Body of pancreas (tissue), 4 donors: Measurements from ENCODE around the gene SCGB2A2. TPM values are rescaled to one million over a fixed set of nuclear protein-coding genes. Genes with fewer than 3 reads are reported as not detected.

Experiments
- ATAC-seq: fragments of 150-250 bp; one replicate; pipeline ENCODE4 v1.9.1; 2016
- DNase-seq, 4 donors: peaks; one replicate each; pipeline ENCODE4 v3.0.0-alpha.2; 2019
- H3K27ac ChIP-seq, 4 donors: fragments of 200-600 bp; sonication (generic); 1 replicate in 3 of 4; 2 replicates in 1 of 4; pipeline versions ENCODE4 v1.5.1 to v1.6.1; 2016 to 2019; ENCODE audit warnings: mild to moderate bottlenecking in 1 of 4, mixed read lengths in 1 of 4, moderate library complexity in 1 of 4
- H3K27me3 ChIP-seq, 2 donors: fragments of 200-600 bp; sonication (generic); one replicate each; pipeline ENCODE4 v1.6.0; 2016; ENCODE audit warnings: mild to moderate bottlenecking in 1 of 2
- H3K36me3 ChIP-seq, 2 donors: fragments of 200-600 bp; sonication (generic); replicated peaks in 1 of 2; 2 replicates each; pipeline ENCODE4 v1.5.1; 2016; ENCODE audit warnings: low read depth in 2 of 2; ENCODE audit not compliant: insufficient read depth in 1 of 2
- H3K4me1 ChIP-seq: fragments of 200-600 bp; sonication (generic); one replicate; pipeline ENCODE4 v1.6.0; 2016
- H3K4me3 ChIP-seq, 2 donors: fragments of 200-600 bp; sonication (generic); 1 replicate in 1 of 2; 2 replicates in 1 of 2; pipeline ENCODE4 v1.5.1; 2016 to 2019
- H3K9me3 ChIP-seq, 3 donors: fragments of 200-600 bp; sonication (generic); 1 replicate in 2 of 3; 2 replicates in 1 of 3; pipeline ENCODE4 v1.5.1; 2016
- POLR2A ChIP-seq, 3 donors: fragments of 450-650 bp; IDR thresholded peaks; one replicate each; pipeline ENCODE4 v1.6.1; 2016; ENCODE audit warnings: antibody characterized with exemption in 3 of 3, mild to moderate bottlenecking in 2 of 3
- WGBS, 2 donors: methylation state at CpG; one replicate each; pipeline ENCODE4 v1.1.5; 2017; 5-methylcytosine and 5-hydroxymethylcytosine counted together
- intact Hi-C: fragments of 100-400 bp; cut with DNase I; formaldehyde crosslinking; loops from one replicate; pipeline ENCODE4 v1.15.1; 2023
- total RNA-seq, 2 donors: library from RNA; depleted of rRNA; stranded (reverse); fragments of >200 nt; gene quantifications; one replicate each; pipeline ENCODE4 v1.1.0, GENCODE V29; 2016
- TF ChIP-seq, protein P1 (sequence below), 7 experiments: fragments of 450-650 bp in 4 of 7; fragments of 200-600 bp in 3 of 7; sonication (generic) in 3 of 7; IDR thresholded peaks; one replicate each; pipeline ENCODE4 v1.5.1; 2016 to 2019; ENCODE audit warnings: antibody characterized with exemption in 7 of 7

The SCGB2A2 gene
- total RNA-seq, 2 donors from 2014 or later = not detected

DNA sequence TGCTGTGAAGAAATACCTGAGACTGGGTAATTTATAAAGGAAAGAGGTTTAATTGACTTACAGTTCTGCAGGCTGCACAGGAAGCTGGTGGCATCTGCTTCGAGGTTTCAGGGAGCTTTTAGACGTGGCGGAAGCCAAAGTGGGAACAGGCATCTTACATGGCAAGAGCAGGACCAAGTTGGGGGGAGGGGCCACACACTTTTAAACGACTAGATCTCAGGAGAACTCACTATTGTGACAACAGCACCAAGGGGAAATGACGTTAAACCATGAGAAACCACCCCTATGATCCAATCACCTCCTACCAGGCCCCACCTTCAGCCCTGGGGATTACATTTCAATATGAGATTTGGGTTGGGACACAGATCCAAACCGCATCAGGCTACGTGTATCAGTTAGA, 40.0 kb downstream of the SCGB2A2 start:
- H3K27ac ChIP-seq = no peak overlapping the region
- DNase-seq = no peak
- intact Hi-C loops = loop anchor here (5.0 kb wide), 1 partner anchor 143 kb away; no protein-coding TSS in a partner anchor
- TF ChIP-seq POLR2A (IDR thresholded peaks at IDR 0.05) = no peak
- TF ChIP-seq, protein P1, sequence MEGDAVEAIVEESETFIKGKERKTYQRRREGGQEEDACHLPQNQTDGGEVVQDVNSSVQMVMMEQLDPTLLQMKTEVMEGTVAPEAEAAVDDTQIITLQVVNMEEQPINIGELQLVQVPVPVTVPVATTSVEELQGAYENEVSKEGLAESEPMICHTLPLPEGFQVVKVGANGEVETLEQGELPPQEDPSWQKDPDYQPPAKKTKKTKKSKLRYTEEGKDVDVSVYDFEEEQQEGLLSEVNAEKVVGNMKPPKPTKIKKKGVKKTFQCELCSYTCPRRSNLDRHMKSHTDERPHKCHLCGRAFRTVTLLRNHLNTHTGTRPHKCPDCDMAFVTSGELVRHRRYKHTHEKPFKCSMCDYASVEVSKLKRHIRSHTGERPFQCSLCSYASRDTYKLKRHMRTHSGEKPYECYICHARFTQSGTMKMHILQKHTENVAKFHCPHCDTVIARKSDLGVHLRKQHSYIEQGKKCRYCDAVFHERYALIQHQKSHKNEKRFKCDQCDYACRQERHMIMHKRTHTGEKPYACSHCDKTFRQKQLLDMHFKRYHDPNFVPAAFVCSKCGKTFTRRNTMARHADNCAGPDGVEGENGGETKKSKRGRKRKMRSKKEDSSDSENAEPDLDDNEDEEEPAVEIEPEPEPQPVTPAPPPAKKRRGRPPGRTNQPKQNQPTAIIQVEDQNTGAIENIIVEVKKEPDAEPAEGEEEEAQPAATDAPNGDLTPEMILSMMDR (IDR thresholded peaks at IDR 0.05) = no peak
- no peaks in the 10 kb centered on the region for H3K4me1 ChIP-seq
- H3K27me3 ChIP-seq = no peaks in the 10 kb centered on the region
- ATAC-seq = no peak
- no peak overlapping the region for H3K4me3 ChIP-seq
- H3K36me3 ChIP-seq = no peaks in the 10 kb centered on the region
- WGBS, 2 donors = 48 to 66% methylated on average over 7 of the region's 7 CpGs
- H3K9me3 ChIP-seq = peaks cover 0 to 4% (median 0%) of the 10 kb centered on the region in 3 donors

DNA sequence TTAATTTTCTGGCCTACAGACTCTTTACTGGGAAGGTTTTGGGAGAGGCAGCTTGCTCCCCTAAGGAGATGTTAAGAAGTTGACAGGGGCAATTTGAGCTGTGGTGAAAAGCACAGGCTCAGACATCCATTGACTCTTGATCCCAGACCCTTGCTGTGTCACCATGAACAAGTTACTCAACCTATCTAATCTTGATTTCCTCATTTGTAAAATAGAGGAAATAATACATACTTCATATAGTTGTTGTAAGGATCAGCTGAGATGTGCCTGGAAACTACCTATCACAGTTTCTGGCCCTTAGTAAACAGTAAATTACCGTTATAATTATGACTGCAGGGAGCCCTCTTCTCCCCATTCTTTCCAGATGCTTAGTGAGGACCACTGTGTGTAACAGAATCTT, 45.5 kb downstream of the SCGB2A2 start:
- TF ChIP-seq, protein P1 (IDR thresholded peaks at IDR 0.05) = no peak
- no peak for TF ChIP-seq POLR2A (IDR thresholded peaks at IDR 0.05)
- Histone ChIP-seq H3K27me3 (no peaks in the 10 kb centered on the region), H3K36me3 (no peaks in the 10 kb centered on the region), H3K9me3 (no peaks in the 10 kb centered on the region), H3K27ac (no peak overlapping the region), H3K4me1 (no peaks in the 10 kb centered on the region), H3K4me3 (no peak overlapping the region)
- ATAC-seq = no peak
- 50 to 71% methylated on average over 1 of the region's 1 CpG for WGBS, 2 donors
- intact Hi-C loops = no loop called here
- DNase-seq = no peak

DNA sequence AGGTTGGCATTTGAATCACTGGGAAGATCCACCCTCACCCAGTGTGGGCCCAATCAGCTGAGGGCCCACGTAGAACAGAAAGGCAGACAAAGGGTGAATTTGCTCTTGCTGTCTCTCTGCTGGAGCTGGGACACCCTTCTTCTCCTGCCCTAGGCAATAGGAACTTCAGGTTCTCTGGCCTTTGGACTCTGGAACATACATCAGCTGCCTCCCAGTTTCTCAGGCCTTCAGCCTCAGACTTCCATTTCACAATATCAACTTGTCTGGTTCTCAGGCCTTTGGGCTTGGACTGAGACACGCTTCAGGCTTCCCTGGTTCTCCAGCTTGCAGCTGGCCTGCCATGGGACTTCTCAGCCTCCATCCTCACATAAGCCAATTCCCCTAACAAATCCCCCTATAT, 52.6 kb downstream of the SCGB2A2 start:
- intact Hi-C loops = no loop called here
- Histone ChIP-seq H3K4me1 (no peaks in the 10 kb centered on the region), H3K36me3 (no peaks in the 10 kb centered on the region), H3K9me3 (no peaks in the 10 kb centered on the region), H3K27ac (no peak overlapping the region), H3K4me3 (no peak overlapping the region), H3K27me3 (no peaks in the 10 kb centered on the region)
- TF ChIP-seq POLR2A (IDR thresholded peaks at IDR 0.05) = no peak
- TF ChIP-seq, protein P1 (IDR thresholded peaks at IDR 0.05) = no peak
- no peak for DNase-seq
- no peak for ATAC-seq
- 75 to 95% methylated on average over 2 of the region's 2 CpGs for WGBS, 2 donors

Other genes starting within 250 kb of the SCGB2A2 start
- 1 to 10 TPM; 5.4 to 7.9 TPM for gene INCENP, start 146.1 kb upstream of the SCGB2A2 start, total RNA-seq
- gene SCGB1D1, start 79.9 kb upstream of the SCGB2A2 start, total RNA-seq = not detected
- 10 to 100 TPM in 1 of 2 donors, not detected in 1; 10.4 TPM for gene SCGB2A1, start 61.5 kb upstream of the SCGB2A2 start, total RNA-seq
- gene SCGB1D2, start 27.9 kb upstream of the SCGB2A2 start, total RNA-seq = not detected
- gene SCGB1D4, start 28.9 kb downstream of the SCGB2A2 start, total RNA-seq = not detected
- 10 to 100 TPM; 15.3 to 69.5 TPM for gene ASRGL1, start 67.3 kb downstream of the SCGB2A2 start, total RNA-seq
- not detected for gene SCGB1A1, start 148.9 kb downstream of the SCGB2A2 start, total RNA-seq